Thyroid gland (tissue), 4 donors: Measurements from ENCODE around the gene GNL2. TPM values are rescaled to one million over a fixed set of nuclear protein-coding genes. Genes with fewer than 3 reads are reported as not detected.

Experiments used
- DNase-seq, 2 donors: peaks; one replicate each; pipeline ENCODE4 v3.0.0-alpha.2; 2019
- H3K27ac ChIP-seq, 3 donors: fragments of 200-600 bp; sonication (generic); 1 replicate in 2 of 3; 2 replicates in 1 of 3; pipeline ENCODE4 v1.5.1; 2016 to 2019; ENCODE audit warnings: mild to moderate bottlenecking in 1 of 3, moderate library complexity in 1 of 3
- H3K27me3 ChIP-seq: fragments of 200-600 bp; sonication (generic); one replicate; pipeline ENCODE4 v1.5.1; 2019
- H3K36me3 ChIP-seq, 2 donors: fragments of 200-600 bp; sonication (generic); one replicate each; pipeline ENCODE4 v1.5.1; 2016 to 2019
- H3K4me1 ChIP-seq, 2 donors: fragments of 200-600 bp; sonication (generic); one replicate each; pipeline ENCODE4 v1.5.1; 2017 to 2019
- H3K4me3 ChIP-seq, 3 donors: fragments of 200-600 bp; sonication (generic); replicated peaks in 1 of 3; 1 replicate in 2 of 3; 2 replicates in 1 of 3; pipeline ENCODE4 v1.5.1; 2016; ENCODE audit warnings: mild to moderate bottlenecking in 1 of 3
- H3K9me3 ChIP-seq: fragments of 200-600 bp; sonication (generic); one replicate; pipeline ENCODE4 v1.5.1; 2017
- CTCF ChIP-seq, 6 experiments: fragments of 200-600 bp in 3 of 6; fragments of 450-650 bp in 3 of 6; sonication (generic) in 3 of 6; IDR thresholded peaks; one replicate each; pipeline ENCODE4 v1.5.1; 2016 to 2019; ENCODE audit warnings: antibody characterized with exemption in 6 of 6, mild to moderate bottlenecking in 2 of 6, inconsistent platforms in 1 of 6, moderate library complexity in 1 of 6
- POLR2A ChIP-seq, 2 donors: fragments of 450-650 bp; IDR thresholded peaks; one replicate each; pipeline ENCODE4 v1.6.1; 2017; ENCODE audit warnings: antibody characterized with exemption in 2 of 2, mild to moderate bottlenecking in 2 of 2, moderate library complexity in 1 of 2
- WGBS, 2 donors: methylation state at CpG; one replicate each; pipeline ENCODE4 v1.1.5; 2017; 5-methylcytosine and 5-hydroxymethylcytosine counted together
- intact Hi-C: fragments of 100-400 bp; cut with DNase I; formaldehyde crosslinking; loops from one replicate; pipeline ENCODE4 v1.15.1; 2023
- total RNA-seq, 4 donors: library from RNA; depleted of rRNA; stranded (reverse); fragments of >200 nt; gene quantifications; one replicate each; pipeline ENCODE4 v1.2.3, GENCODE V29; 2016

Gene GNL2
- total RNA-seq, 4 donors from 2014 or later = 27.1 to 53.8 (median 33.3) TPM

GRCh38 chr1:37574834-37575480 lies 20.8 kb downstream of the GNL2 start:
- Histone ChIP-seq H3K9me3 (no peaks in the 10 kb centered on the region), H3K27me3 (no peaks in the 10 kb centered on the region), H3K4me1 (no peaks in the 10 kb centered on the region), H3K27ac (no peak overlapping the region), H3K36me3 (peaks cover 56 to 65% of the 10 kb centered on the region in 2 donors), H3K4me3 (no peak overlapping the region)
- TF ChIP-seq CTCF (IDR thresholded peaks at IDR 0.05) (no peak), POLR2A (IDR thresholded peaks at IDR 0.05) (no peak)
- intact Hi-C loops = no loop called here
- WGBS, 2 donors = 89% methylated on average over 7 of the region's 7 CpGs
- no peak for DNase-seq

GRCh38 chr1:37570528-37571334 lies 25.0 kb downstream of the GNL2 start:
- Histone ChIP-seq H3K9me3 (no peaks in the 10 kb centered on the region), H3K27ac (no peak overlapping the region), H3K36me3 (peaks cover 75 to 86% of the 10 kb centered on the region in 2 donors), H3K4me1 (no peaks in the 10 kb centered on the region), H3K4me3 (no peak overlapping the region), H3K27me3 (no peaks in the 10 kb centered on the region)
- 95 to 99% methylated on average over 3 of the region's 3 CpGs for WGBS, 2 donors
- no peak for DNase-seq
- intact Hi-C loops = no loop called here
- TF ChIP-seq POLR2A (IDR thresholded peaks at IDR 0.05) (no peak), CTCF (IDR thresholded peaks at IDR 0.05) (no peak)

GRCh38 chr1:37567023-37567422 lies 28.7 kb downstream of the GNL2 start:
- intact Hi-C loops = no loop called here
- H3K27me3 ChIP-seq = no peaks in the 10 kb centered on the region
- DNase-seq = no peak
- 85 to 93% methylated on average over 3 of the region's 3 CpGs for WGBS, 2 donors
- peaks cover 57 to 60% of the 10 kb centered on the region in 2 donors for H3K36me3 ChIP-seq
- TF ChIP-seq CTCF (IDR thresholded peaks at IDR 0.05) (no peak), POLR2A (IDR thresholded peaks at IDR 0.05) (no peak)
- H3K4me3 ChIP-seq = no peak overlapping the region
- H3K4me1 ChIP-seq = no peaks in the 10 kb centered on the region
- no peaks in the 10 kb centered on the region for H3K9me3 ChIP-seq
- H3K27ac ChIP-seq = no peak overlapping the region

GRCh38 chr1:37564892-37565291 lies 30.8 kb downstream of the GNL2 start:
- TF ChIP-seq CTCF (IDR thresholded peaks at IDR 0.05) (no peak), POLR2A (IDR thresholded peaks at IDR 0.05) (no peak)
- Histone ChIP-seq H3K36me3 (peaks cover 48 to 49% of the 10 kb centered on the region in 2 donors), H3K4me1 (no peaks in the 10 kb centered on the region), H3K27me3 (no peaks in the 10 kb centered on the region), H3K9me3 (no peaks in the 10 kb centered on the region), H3K27ac (no peak overlapping the region), H3K4me3 (no peak overlapping the region)
- intact Hi-C loops = no loop called here
- no peak for DNase-seq

GRCh38 chr1:37562984-37563383 lies 32.8 kb downstream of the GNL2 start:
- Histone ChIP-seq H3K4me3 (no peak overlapping the region), H3K27ac (no peak overlapping the region), H3K36me3 (peaks cover 32% of the 10 kb centered on the region in 2 donors), H3K9me3 (no peaks in the 10 kb centered on the region), H3K27me3 (no peaks in the 10 kb centered on the region), H3K4me1 (no peaks in the 10 kb centered on the region)
- no peak for DNase-seq
- 89 to 93% methylated on average over 1 of the region's 1 CpG for WGBS, 2 donors
- intact Hi-C loops = no loop called here
- no peak for TF ChIP-seq POLR2A (IDR thresholded peaks at IDR 0.05)
- TF ChIP-seq CTCF (IDR thresholded peaks at IDR 0.05) = no peak
